Smooth muscle cell (in vitro differentiated cells): ENCODE results near the gene LMTK2. TPM values are rescaled to one million over a fixed set of nuclear protein-coding genes. Genes with fewer than 3 reads are reported as not detected.

Experiments
- DNase-seq: peaks from one replicate; lab custom pipeline; 2025; ENCODE audit not compliant: unreplicated experiment; lab: John Stamatoyannopoulos, UW
- H2AFZ ChIP-seq: fragments of 200-600 bp; sonication (generic); 2 replicates; pipeline ENCODE4 v1.6.0; 2016; ENCODE audit warnings: antibody characterized with exemption, low read depth, mild to moderate bottlenecking
- H3F3A ChIP-seq: fragments of 200-600 bp; sonication (generic); 2 replicates; pipeline ENCODE4 v1.6.0; 2017; ENCODE audit warnings: antibody characterized with exemption, low read depth
- H3K27ac ChIP-seq: fragments of 200-600 bp; sonication (generic); 2 replicates; pipeline ENCODE4 v1.5.1; 2016; ENCODE audit warnings: low read depth, mild to moderate bottlenecking
- H3K27me3 ChIP-seq: fragments of 200-600 bp; sonication (generic); 2 replicates; pipeline ENCODE4 v1.6.1; 2016; ENCODE audit warnings: low read depth, mild to moderate bottlenecking
- H3K36me3 ChIP-seq: fragments of 200-600 bp; sonication (generic); 2 replicates; pipeline ENCODE4 v1.5.1; 2016; ENCODE audit warnings: low read depth
- H3K4me1 ChIP-seq: fragments of 200-600 bp; sonication (generic); 2 replicates; pipeline ENCODE4 v1.5.1; 2016; ENCODE audit warnings: low read depth
- H3K4me2 ChIP-seq: fragments of 200-600 bp; sonication (generic); 2 replicates; pipeline ENCODE4 v1.6.0; 2016; ENCODE audit warnings: mild to moderate bottlenecking
- H3K4me3 ChIP-seq: fragments of 200-600 bp; sonication (generic); 2 replicates; pipeline ENCODE4 v1.5.1; 2016; ENCODE audit warnings: mild to moderate bottlenecking
- H3K79me2 ChIP-seq: fragments of 200-600 bp; sonication (generic); 2 replicates; pipeline ENCODE4 v1.6.0; 2016; ENCODE audit warnings: low read depth, mild to moderate bottlenecking
- H3K9ac ChIP-seq: fragments of 200-600 bp; sonication (generic); 2 replicates; pipeline ENCODE4 v1.6.0; 2016; ENCODE audit warnings: low read depth
- H3K9me3 ChIP-seq: fragments of 200-600 bp; sonication (generic); replicated peaks from 2 replicates; pipeline ENCODE4 v1.5.1; 2016; ENCODE audit warnings: low read depth
- H4K20me1 ChIP-seq: fragments of 200-600 bp; sonication (generic); 2 replicates; pipeline ENCODE4 v1.6.0; 2016; ENCODE audit warnings: low read depth
- CTCF ChIP-seq: fragments of 200-600 bp; sonication (generic); IDR thresholded peaks from 2 replicates; pipeline ENCODE4 v1.5.1; 2017; ENCODE audit warnings: borderline replicate concordance, mild to moderate bottlenecking, antibody characterized with exemption; ENCODE audit not compliant: insufficient read depth, poor library complexity, severe bottlenecking
- WGBS: methylation state at CpG from one replicate; pipeline ENCODE4 v1.1.7; 2016; ENCODE audit warnings: low lambda C conversion rate; 5-methylcytosine and 5-hydroxymethylcytosine counted together
- polyA plus RNA-seq: library from polyadenylated mRNA; unstranded; fragments of >200 nt; fragmentation: Nextera tagmentation; extraction: Ambion mirVana; gene quantifications from 2 replicates; pipeline ENCODE4 v1.2.1, GENCODE V29; 2016
- total RNA-seq: library from RNA; depleted of rRNA; stranded (reverse); fragments of >200 nt; gene quantifications from 2 replicates; pipeline ENCODE4 v1.2.3, GENCODE V29; 2014

LMTK2 gene
- total and polyA plus RNA-seq, 2 experiments from 2014 or later, result 3.0 to 8.7 TPM

- no peaks in the 10 kb centered on the region for H3K9me3 ChIP-seq
Measured at GRCh38 chr7:98233219-98234070, 126.8 kb downstream of the LMTK2 start.

GRCh38 chr7:98234429-98235147 is 127.9 kb downstream of the LMTK2 start:
- Histone ChIP-seq H4K20me1 (no peaks in the 10 kb centered on the region), H3K4me2 (no peak overlapping the region), H3K79me2 (no peaks in the 10 kb centered on the region), H3F3A (no peaks in the 10 kb centered on the region), H3K9me3 (no peaks in the 10 kb centered on the region), H3K36me3 (no peaks in the 10 kb centered on the region), H3K4me3 (no peak overlapping the region), H3K9ac (no peak overlapping the region), H3K4me1 (no peaks in the 10 kb centered on the region), H2AFZ (no peak overlapping the region), H3K27me3 (no peaks in the 10 kb centered on the region), H3K27ac (no peak overlapping the region)
- peak; percentile 14 for TF ChIP-seq CTCF
- 98% methylated on average over 10 of the region's 10 CpGs for WGBS
- no peak for DNase-seq

More at GRCh38 chr7:98233219-98234070, 126.8 kb downstream of the LMTK2 start:
- H3K4me3 ChIP-seq, result no peak overlapping the region
- DNase-seq, result no peak
- no peaks in the 10 kb centered on the region for H3K36me3 ChIP-seq
- H3F3A ChIP-seq, result no peaks in the 10 kb centered on the region
- no peak overlapping the region for H3K27ac ChIP-seq
- H3K9ac ChIP-seq, result no peak overlapping the region
- no peak overlapping the region for H3K4me2 ChIP-seq
- H4K20me1 ChIP-seq, result no peaks in the 10 kb centered on the region
- no peaks in the 10 kb centered on the region for H3K27me3 ChIP-seq
- H3K4me1 ChIP-seq, result no peaks in the 10 kb centered on the region
- TF ChIP-seq CTCF, result no peak
- no peak overlapping the region for H2AFZ ChIP-seq
- WGBS, result 94% methylated on average over 26 of the region's 32 CpGs
- no peaks in the 10 kb centered on the region for H3K79me2 ChIP-seq

- no peaks in the 10 kb centered on the region for H3F3A ChIP-seq
- no peak overlapping the region for H3K9ac ChIP-seq
- H3K4me1 ChIP-seq, result no peaks in the 10 kb centered on the region
- no peak overlapping the region for H2AFZ ChIP-seq
- no peak overlapping the region for H3K27ac ChIP-seq
- H3K4me2 ChIP-seq, result no peak overlapping the region
- H4K20me1 ChIP-seq, result no peaks in the 10 kb centered on the region
- H3K9me3 ChIP-seq, result no peaks in the 10 kb centered on the region
- no peak for TF ChIP-seq CTCF
- no peaks in the 10 kb centered on the region for H3K36me3 ChIP-seq
- no peak overlapping the region for H3K4me3 ChIP-seq
- WGBS, result over 99% methylated on average over 11 of the region's 11 CpGs
- no peaks in the 10 kb centered on the region for H3K79me2 ChIP-seq
- H3K27me3 ChIP-seq, result no peaks in the 10 kb centered on the region
- no peak for DNase-seq
Measured at GRCh38 chr7:98235901-98236300, 129.2 kb downstream of the LMTK2 start.
